Liver (tissue), 9 donors: ENCODE results near the gene PYY. TPM values are rescaled to one million over a fixed set of nuclear protein-coding genes. Genes with fewer than 3 reads are reported as not detected.
"Not testable (repeated sequence)": the region's sequence is repeated elsewhere in the genome, so short reads cannot be mapped to it uniquely, and the experiment has no call there.

Source experiments
- DNase-seq: peaks from one replicate; pipeline ENCODE4 v3.0.0-alpha.2; 2017; ENCODE audit warnings: low spot score
- H3K27ac ChIP-seq, 2 donors: one replicate each; pipeline ENCODE4 v1.7.0; 2013; ENCODE audit warnings: inconsistent platforms in 2 of 2, low read length in 2 of 2, control low read depth in 1 of 2, low read depth in 1 of 2, mild to moderate bottlenecking in 1 of 2
- H3K27me3 ChIP-seq, 4 donors: one replicate each; pipeline versions ENCODE4 v1.6.1 to v1.7.0; 2013; ENCODE audit warnings: low read length in 3 of 4, inconsistent platforms in 1 of 4, mild to moderate bottlenecking in 1 of 4, moderate library complexity in 1 of 4; ENCODE audit not compliant: control insufficient read depth in 4 of 4, insufficient read depth in 4 of 4
- H3K36me3 ChIP-seq, 4 donors: one replicate each; pipeline versions ENCODE4 v1.6.1 to v1.7.0; 2013; ENCODE audit warnings: low read length in 3 of 4, mild to moderate bottlenecking in 3 of 4, low read depth in 1 of 4, moderate library complexity in 1 of 4; ENCODE audit not compliant: control insufficient read depth in 4 of 4, insufficient read depth in 3 of 4
- H3K4me1 ChIP-seq, 4 donors: one replicate each; pipeline versions ENCODE4 v1.6.1 to v1.7.0; 2013; ENCODE audit warnings: low read length in 3 of 4, mild to moderate bottlenecking in 3 of 4, moderate library complexity in 1 of 4; ENCODE audit not compliant: control insufficient read depth in 4 of 4, insufficient read depth in 4 of 4
- H3K4me3 ChIP-seq, 3 donors: one replicate each; pipeline versions ENCODE4 v1.6.1 to v1.7.0; 2013; ENCODE audit warnings: low read length in 3 of 3, control low read depth in 1 of 3, low read depth in 1 of 3, mild to moderate bottlenecking in 1 of 3
- H3K9ac ChIP-seq, 2 donors: one replicate each; pipeline ENCODE4 v1.7.0; 2013; ENCODE audit warnings: low read length in 2 of 2, mild to moderate bottlenecking in 2 of 2, moderate library complexity in 2 of 2, control low read depth in 1 of 2, low read depth in 1 of 2
- H3K9me3 ChIP-seq, 4 donors: one replicate each; pipeline versions ENCODE4 v1.6.1 to v1.7.0; 2013; ENCODE audit warnings: low read length in 3 of 4; ENCODE audit not compliant: control insufficient read depth in 4 of 4
- ATF3 ChIP-seq: IDR thresholded peaks from 2 replicates; pipeline ENCODE4 v1.6.1; 2016; ENCODE audit warnings: antibody characterized with exemption
- CTCF ChIP-seq: fragments of 150-350 bp; IDR thresholded peaks from 2 replicates; pipeline ENCODE4 v1.5.1; 2017; ENCODE audit warnings: improper control_type of control experiment, low read depth, low read length; ENCODE audit not compliant: missing input control
- EGR1 ChIP-seq, 2 donors: IDR thresholded peaks; 2 replicates each; pipeline ENCODE4 v1.6.1; 2016 to 2018; ENCODE audit warnings: antibody characterized with exemption in 2 of 2, low read depth in 2 of 2
- FOXA1 ChIP-seq: IDR thresholded peaks from 2 replicates; pipeline ENCODE4 v1.6.1; 2016; ENCODE audit warnings: antibody characterized with exemption
- GABPA ChIP-seq, 2 donors: IDR thresholded peaks in 1 of 2; conservative IDR thresholded peaks in 1 of 2; 2 replicates each; pipeline ENCODE4 v1.6.1; 2016; ENCODE audit warnings: antibody characterized with exemption in 2 of 2, mild to moderate bottlenecking in 1 of 2, moderate library complexity in 1 of 2
- HNF4A ChIP-seq, 2 donors: conservative IDR thresholded peaks; 2 replicates each; pipeline ENCODE4 v1.6.1; 2016; ENCODE audit warnings: antibody characterized with exemption in 2 of 2, mild to moderate bottlenecking in 2 of 2
- HNF4G ChIP-seq: IDR thresholded peaks from 2 replicates; pipeline ENCODE4 v1.6.1; 2016; ENCODE audit warnings: antibody characterized with exemption
- JUND ChIP-seq, 2 donors: IDR thresholded peaks; 2 replicates each; pipeline ENCODE4 v1.6.1; 2016; ENCODE audit warnings: antibody characterized with exemption in 2 of 2
- MAX ChIP-seq: IDR thresholded peaks from 2 replicates; pipeline ENCODE4 v1.6.1; 2016; ENCODE audit warnings: antibody characterized with exemption
- NR2F2 ChIP-seq: IDR thresholded peaks from 2 replicates; pipeline ENCODE4 v1.6.1; 2016; ENCODE audit warnings: antibody characterized with exemption
- RAD21 ChIP-seq, 2 donors: IDR thresholded peaks; 2 replicates each; pipeline ENCODE4 v1.6.1; 2016; ENCODE audit warnings: antibody characterized with exemption in 2 of 2, mild to moderate bottlenecking in 2 of 2
- REST ChIP-seq: IDR thresholded peaks from 2 replicates; pipeline ENCODE4 v1.6.1; 2016; ENCODE audit warnings: antibody characterized with exemption, mild to moderate bottlenecking
- RXRA ChIP-seq, 2 donors: IDR thresholded peaks; 2 replicates each; pipeline ENCODE4 v1.6.1; 2017 to 2018; ENCODE audit warnings: antibody characterized with exemption in 2 of 2, mild to moderate bottlenecking in 1 of 2
- SP1 ChIP-seq: IDR thresholded peaks from 2 replicates; pipeline ENCODE4 v1.6.1; 2018; ENCODE audit warnings: antibody characterized with exemption, mild to moderate bottlenecking
- TAF1 ChIP-seq: conservative IDR thresholded peaks from 2 replicates; pipeline ENCODE4 v1.6.1; 2016; ENCODE audit warnings: antibody characterized with exemption, mild to moderate bottlenecking
- YY1 ChIP-seq: IDR thresholded peaks from 2 replicates; pipeline ENCODE4 v1.6.1; 2016; ENCODE audit warnings: antibody characterized with exemption, mild to moderate bottlenecking
- ZBTB33 ChIP-seq: IDR thresholded peaks from 2 replicates; pipeline ENCODE4 v1.6.1; 2016; ENCODE audit warnings: antibody characterized with exemption
- WGBS: extraction: QIAGEN DNeasy Blood & Tissue Kit; methylation state at CpG from one replicate; pipeline ENCODE4 v1.1.7; 2013; 5-methylcytosine and 5-hydroxymethylcytosine counted together
- polyA plus RNA-seq, 2 donors: library from polyadenylated mRNA; stranded (reverse) in 1 of 2; unstranded in 1 of 2; fragments of 200-250 nt in 1 of 2; fragments of >200 nt in 1 of 2; fragmentation: Nextera tagmentation in 1 of 2; extraction: Ambion mirVana in 1 of 2; gene quantifications; one replicate each; pipeline versions ENCODE4 v1.2.1 to v1.2.3, GENCODE V29; 2013 to 2015
- total RNA-seq, 2 donors: library from RNA; depleted of rRNA; stranded (reverse); fragments of >200 nt; gene quantifications; one replicate each; pipeline ENCODE4 v1.2.3, GENCODE V29; 2014
- donor health status: healthy.
- donor health status: healthy.
- donor health status: healthy.
- donor health status: healthy.
- donor health status: healthy.

PYY gene
- total and polyA plus RNA-seq, 4 donors: 0.05 TPM; not detected in 3

- no peak for TF ChIP-seq ZBTB33
- no peak for TF ChIP-seq SP1
- no peak for TF ChIP-seq GABPA (IDR thresholded peaks at IDR 0.05 in 1 of 2, conservative IDR thresholded peaks at IDR 0.05 in 1 of 2)
- TF ChIP-seq RAD21 (IDR thresholded peaks at IDR 0.05): no peak
- no peak for TF ChIP-seq FOXA1
- no peak for TF ChIP-seq JUND (IDR thresholded peaks at IDR 0.05)
- TF ChIP-seq EGR1 (IDR thresholded peaks at IDR 0.05; ENCODE audit: low read depth in 2 of 2): no peak
- no peak for TF ChIP-seq NR2F2
Measured at GRCh38 chr17:43939886-43940285, 13.9 kb downstream of the PYY start (continued).

GRCh38 chr17:43939452-43939851 lies 14.3 kb downstream of the PYY start:
- WGBS: 97% methylated on average over 3 of the region's 3 CpGs

GRCh38 chr17:43938838-43939182 lies 14.9 kb downstream of the PYY start:
- H3K4me1 ChIP-seq: peaks cover 0 to 6% (median 4%) of the 10 kb centered on the region in 4 donors
- 82% methylated on average over 6 of the region's 6 CpGs for WGBS
- no peak for DNase-seq
- H3K27ac ChIP-seq: no peak overlapping the region
- H3K4me3 ChIP-seq: no peak overlapping the region
- H3K9me3 ChIP-seq: no peaks in the 10 kb centered on the region
- no peaks in the 10 kb centered on the region for H3K27me3 ChIP-seq
- no peaks in the 10 kb centered on the region for H3K36me3 ChIP-seq
- H3K9ac ChIP-seq: no peak overlapping the region
- TF ChIP-seq YY1 (no peak), EGR1 (IDR thresholded peaks at IDR 0.05; ENCODE audit: low read depth in 2 of 2) (no peak), CTCF (no peak), FOXA1 (no peak), RAD21 (IDR thresholded peaks at IDR 0.05) (no peak), ATF3 (no peak), MAX (no peak), HNF4G (no peak), RXRA (IDR thresholded peaks at IDR 0.05) (no peak), HNF4A (conservative IDR thresholded peaks at IDR 0.05) (no peak), SP1 (no peak), GABPA (IDR thresholded peaks at IDR 0.05 in 1 of 2, conservative IDR thresholded peaks at IDR 0.05 in 1 of 2) (no peak), NR2F2 (no peak), REST (no peak), TAF1 (no peak), JUND (IDR thresholded peaks at IDR 0.05) (no peak), ZBTB33 (no peak)

More at GRCh38 chr17:43939452-43939851, 14.3 kb downstream of the PYY start:
- not testable (repeated sequence) for H3K4me3 ChIP-seq, H3K4me1 ChIP-seq, DNase-seq, H3K36me3 ChIP-seq, H3K9ac ChIP-seq, H3K27ac ChIP-seq, H3K27me3 ChIP-seq, H3K9me3 ChIP-seq
